DND-41 (cell line): Measurements from ENCODE around the gene FLOT1.

Source experiments
- EZH2 ChIP-seq: IDR thresholded peaks from 3 replicates; pipeline ENCODE4 v1.6.1; 2012; ENCODE audit warnings: borderline replicate concordance, low read depth, mild to moderate bottlenecking, moderate library complexity, low read length, inconsistent platforms; ENCODE audit not compliant: severe bottlenecking
- TF ChIP-seq, protein P1 (sequence below): IDR thresholded peaks from 2 replicates; pipeline ENCODE4 v1.5.1; 2012; ENCODE audit warnings: borderline replicate concordance, low read length, moderate library complexity, mild to moderate bottlenecking; ENCODE audit not compliant: poor library complexity, severe bottlenecking; ENCODE audit errors: extremely low read depth

DNA sequence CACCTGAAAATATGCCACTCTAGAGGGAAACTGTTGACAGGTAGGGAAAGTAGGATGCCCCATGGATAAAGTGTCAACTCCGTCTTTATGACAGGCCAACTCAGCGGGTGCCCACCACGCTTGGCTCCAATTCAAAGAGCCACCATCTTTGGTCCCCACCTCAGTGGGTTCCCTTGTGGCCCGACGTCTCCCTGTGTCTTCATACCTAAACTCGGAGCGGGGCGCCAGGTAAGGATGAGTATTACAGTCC, 25.7 kb downstream of the FLOT1 start:
- TF ChIP-seq, protein P1, sequence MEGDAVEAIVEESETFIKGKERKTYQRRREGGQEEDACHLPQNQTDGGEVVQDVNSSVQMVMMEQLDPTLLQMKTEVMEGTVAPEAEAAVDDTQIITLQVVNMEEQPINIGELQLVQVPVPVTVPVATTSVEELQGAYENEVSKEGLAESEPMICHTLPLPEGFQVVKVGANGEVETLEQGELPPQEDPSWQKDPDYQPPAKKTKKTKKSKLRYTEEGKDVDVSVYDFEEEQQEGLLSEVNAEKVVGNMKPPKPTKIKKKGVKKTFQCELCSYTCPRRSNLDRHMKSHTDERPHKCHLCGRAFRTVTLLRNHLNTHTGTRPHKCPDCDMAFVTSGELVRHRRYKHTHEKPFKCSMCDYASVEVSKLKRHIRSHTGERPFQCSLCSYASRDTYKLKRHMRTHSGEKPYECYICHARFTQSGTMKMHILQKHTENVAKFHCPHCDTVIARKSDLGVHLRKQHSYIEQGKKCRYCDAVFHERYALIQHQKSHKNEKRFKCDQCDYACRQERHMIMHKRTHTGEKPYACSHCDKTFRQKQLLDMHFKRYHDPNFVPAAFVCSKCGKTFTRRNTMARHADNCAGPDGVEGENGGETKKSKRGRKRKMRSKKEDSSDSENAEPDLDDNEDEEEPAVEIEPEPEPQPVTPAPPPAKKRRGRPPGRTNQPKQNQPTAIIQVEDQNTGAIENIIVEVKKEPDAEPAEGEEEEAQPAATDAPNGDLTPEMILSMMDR, result no peak
- TF ChIP-seq EZH2, result no peak
